Neural progenitor cell (in vitro differentiated cells): ENCODE data around the gene ETV6. TPM values are rescaled to one million over a fixed set of nuclear protein-coding genes. Genes with fewer than 3 reads are reported as not detected.

Experiments used
- DNase-seq: peaks from one replicate; pipeline ENCODE4 v3.0.0-alpha.2; 2016; ENCODE audit warnings: low spot score
- H2AFZ ChIP-seq: fragments of 200-600 bp; sonication (generic); replicated peaks from 2 replicates; pipeline ENCODE4 v1.6.1; 2016; ENCODE audit warnings: antibody characterized with exemption
- H3F3A ChIP-seq: fragments of 200-600 bp; sonication (generic); 2 replicates; pipeline ENCODE4 v1.6.1; 2016; ENCODE audit warnings: antibody characterized with exemption, low read depth
- H3K27ac ChIP-seq: fragments of 200-600 bp; sonication (generic); 2 replicates; pipeline ENCODE4 v1.5.1; 2016; ENCODE audit warnings: mild to moderate bottlenecking
- H3K27me3 ChIP-seq: fragments of 200-600 bp; sonication (generic); 2 replicates; pipeline ENCODE4 v1.6.1; 2016; ENCODE audit warnings: mild to moderate bottlenecking, moderate library complexity
- H3K36me3 ChIP-seq: fragments of 200-600 bp; sonication (generic); 2 replicates; pipeline ENCODE4 v1.5.1; 2016
- H3K4me1 ChIP-seq: fragments of 200-600 bp; sonication (generic); 2 replicates; pipeline ENCODE4 v1.6.1; 2016; ENCODE audit warnings: mixed run types
- H3K4me2 ChIP-seq: fragments of 200-600 bp; sonication (generic); 2 replicates; pipeline ENCODE4 v1.6.1; 2016
- H3K4me3 ChIP-seq: fragments of 200-600 bp; sonication (generic); 2 replicates; pipeline ENCODE4 v1.5.1; 2016
- H3K79me2 ChIP-seq: fragments of 200-600 bp; sonication (generic); 2 replicates; pipeline ENCODE4 v1.6.1; 2016; ENCODE audit warnings: low read depth
- H3K9ac ChIP-seq: fragments of 200-600 bp; sonication (generic); 2 replicates; pipeline ENCODE4 v1.6.1; 2016
- H3K9me3 ChIP-seq: fragments of 200-600 bp; sonication (generic); 2 replicates; pipeline ENCODE4 v1.5.1; 2016; ENCODE audit warnings: low read depth
- H4K20me1 ChIP-seq: fragments of 200-600 bp; sonication (generic); 2 replicates; pipeline ENCODE4 v1.6.1; 2016; ENCODE audit warnings: low read depth
- H3K27ac Mint-ChIP-seq: 3 replicates; pipeline ENCODE4 v1.8.0; 2021; ENCODE audit warnings: mixed read lengths
- H3K27me3 Mint-ChIP-seq: 2 replicates; pipeline ENCODE4 v1.8.0; 2022; ENCODE audit warnings: low read depth, mild to moderate bottlenecking, inconsistent platforms, moderate library complexity, mixed read lengths; ENCODE audit not compliant: insufficient read depth
- H3K36me3 Mint-ChIP-seq: 3 replicates; pipeline ENCODE4 v1.8.0; 2021; ENCODE audit warnings: mixed read lengths
- H3K4me1 Mint-ChIP-seq: 3 replicates; pipeline ENCODE4 v1.8.0; 2021; ENCODE audit warnings: mixed read lengths
- H3K4me3 Mint-ChIP-seq: 3 replicates; pipeline ENCODE4 v1.8.0; 2021; ENCODE audit warnings: mild to moderate bottlenecking, moderate library complexity, mixed read lengths
- H3K9me3 Mint-ChIP-seq: 3 replicates; pipeline ENCODE4 v1.8.0; 2020; ENCODE audit warnings: mixed read lengths
- CTCF ChIP-seq: fragments of 200-600 bp; sonication (generic); IDR thresholded peaks from 2 replicates; pipeline ENCODE4 v1.5.1; 2017; ENCODE audit warnings: antibody characterized with exemption, mild to moderate bottlenecking
- EZH2 ChIP-seq: fragments of 200-600 bp; sonication (generic); IDR thresholded peaks from 2 replicates; pipeline ENCODE4 v1.6.1; 2017; ENCODE audit warnings: antibody characterized with exemption, mild to moderate bottlenecking, moderate library complexity
- EZH2phosphoT487 ChIP-seq: fragments of 200-600 bp; sonication (generic); IDR thresholded peaks from 2 replicates; pipeline ENCODE4 v1.6.1; 2017; ENCODE audit warnings: antibody characterized with exemption
- total RNA-seq: library from RNA; depleted of rRNA; stranded (reverse); fragments of >200 nt; gene quantifications from 2 replicates; pipeline ENCODE4 v1.2.3, GENCODE V29; 2015; ENCODE audit warnings: low replicate concordance

The ETV6 gene
- total RNA-seq, 1 donor from 2014 or later = 6.2 TPM

GRCh38 chr12:11607313-11608081 is 42.0 kb upstream of the ETV6 start:
- TF ChIP-seq EZH2 = no peak
- no peak for TF ChIP-seq EZH2phosphoT487
- no peak for TF ChIP-seq CTCF
- Histone ChIP-seq H3F3A (peaks cover 26% of the 10 kb centered on the region), H4K20me1 (no peaks in the 10 kb centered on the region), H3K4me1 (peaks cover 29% of the 10 kb centered on the region), H3K9me3 (no peaks in the 10 kb centered on the region), H3K79me2 (no peaks in the 10 kb centered on the region), H3K27me3 (no peaks in the 10 kb centered on the region), H3K36me3 (no peaks in the 10 kb centered on the region), H3K9ac (no peak overlapping the region), H2AFZ (peak overlapping the region; percentile 20), H3K4me2 (no peak overlapping the region), H3K4me3 (no peak overlapping the region), H3K27ac (no peak overlapping the region)
- H3K36me3 Mint-ChIP-seq = no peaks in the 10 kb centered on the region
- H3K27ac Mint-ChIP-seq = peak overlapping the region; percentile 39
- H3K9me3 Mint-ChIP-seq = no peaks in the 10 kb centered on the region
- H3K4me1 Mint-ChIP-seq = peaks cover 27% of the 10 kb centered on the region
- no peak overlapping the region for H3K4me3 Mint-ChIP-seq
- H3K27me3 Mint-ChIP-seq = peaks cover 3% of the 10 kb centered on the region
- peak; percentile 32 for DNase-seq

GRCh38 chr12:11609045-11609444 is 40.4 kb upstream of the ETV6 start:
- Histone ChIP-seq H3K36me3 (no peaks in the 10 kb centered on the region), H3K9me3 (no peaks in the 10 kb centered on the region), H4K20me1 (no peaks in the 10 kb centered on the region), H2AFZ (peak overlapping the region; percentile 98), H3K27ac (no peak overlapping the region), H3K4me2 (peak overlapping the region; percentile 24), H3F3A (peaks cover 26% of the 10 kb centered on the region), H3K79me2 (no peaks in the 10 kb centered on the region), H3K4me1 (peaks cover 29% of the 10 kb centered on the region), H3K27me3 (no peaks in the 10 kb centered on the region), H3K9ac (no peak overlapping the region), H3K4me3 (no peak overlapping the region)
- H3K36me3 Mint-ChIP-seq = no peaks in the 10 kb centered on the region
- H3K4me3 Mint-ChIP-seq = no peak overlapping the region
- TF ChIP-seq EZH2phosphoT487 (no peak), CTCF (no peak), EZH2 (no peak)
- no peaks in the 10 kb centered on the region for H3K9me3 Mint-ChIP-seq
- peaks cover 7% of the 10 kb centered on the region for H3K27me3 Mint-ChIP-seq
- no peak for DNase-seq
- peaks cover 27% of the 10 kb centered on the region for H3K4me1 Mint-ChIP-seq
- H3K27ac Mint-ChIP-seq = no peak overlapping the region

- no peaks in the 10 kb centered on the region for H3K9me3 Mint-ChIP-seq
- no peak for TF ChIP-seq CTCF
- no peak for TF ChIP-seq EZH2
- TF ChIP-seq EZH2phosphoT487 = no peak
- Histone ChIP-seq H3K9ac (no peak overlapping the region), H2AFZ (no peak overlapping the region), H3K4me1 (no peaks in the 10 kb centered on the region), H3F3A (no peaks in the 10 kb centered on the region), H3K27me3 (no peaks in the 10 kb centered on the region), H3K4me2 (no peak overlapping the region), H3K36me3 (no peaks in the 10 kb centered on the region), H4K20me1 (no peaks in the 10 kb centered on the region), H3K27ac (no peak overlapping the region), H3K4me3 (no peak overlapping the region), H3K79me2 (no peaks in the 10 kb centered on the region), H3K9me3 (no peaks in the 10 kb centered on the region)
- H3K27me3 Mint-ChIP-seq = peaks cover 12% of the 10 kb centered on the region
- H3K4me3 Mint-ChIP-seq = no peak overlapping the region
- DNase-seq = no peak
- H3K27ac Mint-ChIP-seq = no peak overlapping the region
- H3K36me3 Mint-ChIP-seq = no peaks in the 10 kb centered on the region
- H3K4me1 Mint-ChIP-seq = peaks cover 8% of the 10 kb centered on the region
These were observed 34.0 kb upstream of the ETV6 start for GRCh38 chr12:11615481-11615880.
